K562 (cell line): ENCODE results near the gene CLP1.

Experiments used
- CREBBP ChIP-seq: IDR thresholded peaks from one replicate; pipeline ENCODE4 v1.6.1; 2012; ENCODE audit warnings: low read depth, mild to moderate bottlenecking, control low read depth, inconsistent platforms, low read length
- EZH2 ChIP-seq: IDR thresholded peaks from 2 replicates; pipeline ENCODE4 v1.6.1; 2012; ENCODE audit warnings: low read depth, mild to moderate bottlenecking, inconsistent platforms, low read length, borderline replicate concordance
- ILF3 ChIP-seq: fragments of 450-650 bp; IDR thresholded peaks from 2 replicates; pipeline ENCODE4 v1.6.1; 2018; ENCODE audit warnings: antibody characterized with exemption, mild to moderate bottlenecking, moderate library complexity, borderline replicate concordance
- LEF1 ChIP-seq: fragments of 450-650 bp; IDR thresholded peaks from 2 replicates; pipeline ENCODE4 v1.6.1; 2016; ENCODE audit warnings: mild to moderate bottlenecking
- POLR2A ChIP-seq: fragments of 450-650 bp; conservative IDR thresholded peaks from 2 replicates; pipeline ENCODE4 v1.6.1; 2016
- TFAM ChIP-seq: fragments of 250-450 bp; sonication (Bioruptor Pico); conservative IDR thresholded peaks from 2 replicates; pipeline ENCODE4 v1.5.0; 2021; ENCODE audit warnings: mild to moderate bottlenecking, moderate library complexity
- ZNF134 ChIP-seq: fragments of 250-450 bp; sonication (Bioruptor Pico); conservative IDR thresholded peaks from 2 replicates; pipeline ENCODE4 v1.4.0; 2020
- ZNF197 ChIP-seq: fragments of 200-800 bp; sonication (Bioruptor generic); IDR thresholded peaks from 2 replicates; pipeline ENCODE4 v1.6.1; 2016; ENCODE audit warnings: low read depth, missing genetic modification characterization, missing compliant biosample characterization
- TF ChIP-seq, protein P1 (sequence below), 3 experiments: IDR thresholded peaks in 2 of 3; conservative IDR thresholded peaks in 1 of 3; 2 replicates each; pipeline ENCODE4 v1.5.1; 2011 to 2012; ENCODE audit warnings: low read length in 3 of 3, mild to moderate bottlenecking in 3 of 3, control low read depth in 2 of 3, improper control_type of control experiment in 1 of 3, inconsistent platforms in 1 of 3, low read depth in 1 of 3, mixed read lengths in 1 of 3, moderate library complexity in 1 of 3; ENCODE audit not compliant: insufficient read depth in 2 of 3
- TF ChIP-seq, protein P2 (sequence below): fragments of 450-650 bp; IDR thresholded peaks from 2 replicates; pipeline ENCODE4 v1.6.1; 2016; ENCODE audit warnings: low read depth, mild to moderate bottlenecking, moderate library complexity
- TF ChIP-seq, protein P3 (sequence below): sonication (generic); formaldehyde crosslinking; IDR thresholded peaks from 2 replicates; pipeline ENCODE4 v1.8.0; 2022; ENCODE audit warnings: mild to moderate bottlenecking, missing genetic modification reagents
- TF ChIP-seq, protein P4 (sequence below): sonication (generic); formaldehyde crosslinking; IDR thresholded peaks from 2 replicates; pipeline ENCODE4 v1.8.0; 2022; ENCODE audit warnings: missing genetic modification reagents, mild to moderate bottlenecking, borderline replicate concordance

DNA sequence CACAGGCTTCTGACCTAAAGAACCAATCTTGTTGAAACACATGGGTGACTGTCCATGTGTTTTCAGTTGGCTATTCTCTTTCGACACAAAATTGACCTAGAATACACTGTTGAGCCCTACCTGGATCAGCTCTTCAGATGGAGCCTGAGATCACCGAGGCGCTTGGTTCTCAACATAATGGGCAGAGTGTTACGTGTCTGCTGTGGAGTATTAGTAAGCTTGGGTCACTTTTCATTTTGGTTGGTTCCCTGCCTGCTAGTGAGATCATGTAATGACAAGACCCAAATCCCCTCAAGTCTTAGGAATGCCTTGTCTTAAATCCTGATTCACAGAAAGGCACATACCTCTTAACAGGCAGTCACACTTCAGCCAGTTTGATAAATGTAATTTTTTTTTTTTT, 45.8 kb downstream of the CLP1 start:
- TF ChIP-seq ILF3 (no peak), TFAM (CRISPR knock-in tag) (no peak), CREBBP (no peak), EZH2 (no peak), POLR2A (no peak), LEF1 (no peak), ZNF134 (CRISPR knock-in tag) (no peak), ZNF197 (no peak)
- TF ChIP-seq, protein P1, sequence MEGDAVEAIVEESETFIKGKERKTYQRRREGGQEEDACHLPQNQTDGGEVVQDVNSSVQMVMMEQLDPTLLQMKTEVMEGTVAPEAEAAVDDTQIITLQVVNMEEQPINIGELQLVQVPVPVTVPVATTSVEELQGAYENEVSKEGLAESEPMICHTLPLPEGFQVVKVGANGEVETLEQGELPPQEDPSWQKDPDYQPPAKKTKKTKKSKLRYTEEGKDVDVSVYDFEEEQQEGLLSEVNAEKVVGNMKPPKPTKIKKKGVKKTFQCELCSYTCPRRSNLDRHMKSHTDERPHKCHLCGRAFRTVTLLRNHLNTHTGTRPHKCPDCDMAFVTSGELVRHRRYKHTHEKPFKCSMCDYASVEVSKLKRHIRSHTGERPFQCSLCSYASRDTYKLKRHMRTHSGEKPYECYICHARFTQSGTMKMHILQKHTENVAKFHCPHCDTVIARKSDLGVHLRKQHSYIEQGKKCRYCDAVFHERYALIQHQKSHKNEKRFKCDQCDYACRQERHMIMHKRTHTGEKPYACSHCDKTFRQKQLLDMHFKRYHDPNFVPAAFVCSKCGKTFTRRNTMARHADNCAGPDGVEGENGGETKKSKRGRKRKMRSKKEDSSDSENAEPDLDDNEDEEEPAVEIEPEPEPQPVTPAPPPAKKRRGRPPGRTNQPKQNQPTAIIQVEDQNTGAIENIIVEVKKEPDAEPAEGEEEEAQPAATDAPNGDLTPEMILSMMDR (IDR thresholded peaks at IDR 0.05 in 2 of 3, conservative IDR thresholded peaks at IDR 0.05 in 1 of 3; ENCODE audit: insufficient read depth in 2 of 3, low read depth in 1 of 3, low read length in 3 of 3): no peak
- TF ChIP-seq, protein P2, sequence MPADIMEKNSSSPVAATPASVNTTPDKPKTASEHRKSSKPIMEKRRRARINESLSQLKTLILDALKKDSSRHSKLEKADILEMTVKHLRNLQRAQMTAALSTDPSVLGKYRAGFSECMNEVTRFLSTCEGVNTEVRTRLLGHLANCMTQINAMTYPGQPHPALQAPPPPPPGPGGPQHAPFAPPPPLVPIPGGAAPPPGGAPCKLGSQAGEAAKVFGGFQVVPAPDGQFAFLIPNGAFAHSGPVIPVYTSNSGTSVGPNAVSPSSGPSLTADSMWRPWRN: no peak
- TF ChIP-seq, protein P3, sequence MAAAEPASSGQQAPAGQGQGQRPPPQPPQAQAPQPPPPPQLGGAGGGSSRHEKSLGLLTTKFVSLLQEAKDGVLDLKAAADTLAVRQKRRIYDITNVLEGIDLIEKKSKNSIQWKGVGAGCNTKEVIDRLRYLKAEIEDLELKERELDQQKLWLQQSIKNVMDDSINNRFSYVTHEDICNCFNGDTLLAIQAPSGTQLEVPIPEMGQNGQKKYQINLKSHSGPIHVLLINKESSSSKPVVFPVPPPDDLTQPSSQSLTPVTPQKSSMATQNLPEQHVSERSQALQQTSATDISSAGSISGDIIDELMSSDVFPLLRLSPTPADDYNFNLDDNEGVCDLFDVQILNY (CRISPR knock-in tag): no peak
- TF ChIP-seq, protein P4, sequence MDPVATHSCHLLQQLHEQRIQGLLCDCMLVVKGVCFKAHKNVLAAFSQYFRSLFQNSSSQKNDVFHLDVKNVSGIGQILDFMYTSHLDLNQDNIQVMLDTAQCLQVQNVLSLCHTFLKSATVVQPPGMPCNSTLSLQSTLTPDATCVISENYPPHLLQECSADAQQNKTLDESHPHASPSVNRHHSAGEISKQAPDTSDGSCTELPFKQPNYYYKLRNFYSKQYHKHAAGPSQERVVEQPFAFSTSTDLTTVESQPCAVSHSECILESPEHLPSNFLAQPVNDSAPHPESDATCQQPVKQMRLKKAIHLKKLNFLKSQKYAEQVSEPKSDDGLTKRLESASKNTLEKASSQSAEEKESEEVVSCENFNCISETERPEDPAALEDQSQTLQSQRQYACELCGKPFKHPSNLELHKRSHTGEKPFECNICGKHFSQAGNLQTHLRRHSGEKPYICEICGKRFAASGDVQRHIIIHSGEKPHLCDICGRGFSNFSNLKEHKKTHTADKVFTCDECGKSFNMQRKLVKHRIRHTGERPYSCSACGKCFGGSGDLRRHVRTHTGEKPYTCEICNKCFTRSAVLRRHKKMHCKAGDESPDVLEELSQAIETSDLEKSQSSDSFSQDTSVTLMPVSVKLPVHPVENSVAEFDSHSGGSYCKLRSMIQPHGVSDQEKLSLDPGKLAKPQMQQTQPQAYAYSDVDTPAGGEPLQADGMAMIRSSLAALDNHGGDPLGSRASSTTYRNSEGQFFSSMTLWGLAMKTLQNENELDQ (CRISPR knock-in tag): no peak
